ENCODE data around the gene POU5F2. TPM values are rescaled to one million over a fixed set of nuclear protein-coding genes. Genes with fewer than 3 reads are reported as not detected.

Gene POU5F2
- total and polyA plus RNA-seq, 2 of the 4 experiments (the other 2 are of a cell fraction), result 0.02 to 1.1 TPM

- H3K9me3 ChIP-seq (ENCODE audit: control insufficient read depth, insufficient read depth, low read length), result no peaks in the 10 kb centered on the region
- no peak for TF ChIP-seq USF2 (IDR thresholded peaks at IDR 0.05; ENCODE audit: low read depth, low read length)
- TF ChIP-seq FOS (IDR thresholded peaks at IDR 0.05; ENCODE audit: low read depth, low read length), result no peak
- no peak for TF ChIP-seq SMC3 (IDR thresholded peaks at IDR 0.05; ENCODE audit: low read depth, low read length)
- no peak for TF ChIP-seq RCOR1 (IDR thresholded peaks at IDR 0.05; ENCODE audit: insufficient replicate concordance, low read length)
- no peak for TF ChIP-seq CEBPB (IDR thresholded peaks at IDR 0.05; ENCODE audit: low read depth, low read length)
- no peak for TF ChIP-seq CTCF (conservative IDR thresholded peaks at IDR 0.05; ENCODE audit: low read depth, low read length)
- TF ChIP-seq ELK1 (IDR thresholded peaks at IDR 0.05; ENCODE audit: borderline replicate concordance, low read depth, low read length), result no peak
- TF ChIP-seq MAFK (IDR thresholded peaks at IDR 0.05; ENCODE audit: low read depth, low read length), result no peak
- TF ChIP-seq NFE2L2 (IDR thresholded peaks at IDR 0.05; ENCODE audit: low read depth, low read length), result no peak
- no peak for TF ChIP-seq CHD1 (IDR thresholded peaks at IDR 0.05; ENCODE audit: low read depth, low read length)
- TF ChIP-seq RFX5 (IDR thresholded peaks at IDR 0.05; ENCODE audit: low read depth, low read length), result no peak
- no peak for TF ChIP-seq RAD21 (IDR thresholded peaks at IDR 0.05; ENCODE audit: low read length)
- TF ChIP-seq MAZ (IDR thresholded peaks at IDR 0.05; ENCODE audit: borderline replicate concordance, low read depth, low read length), result no peak
- in situ Hi-C loops (cut with MboI; ENCODE audit: low sequenced_read_pairs) (no loop called here), dilution Hi-C loops (cut with HindIII; ENCODE audit: low sequenced_read_pairs, unreplicated experiment) (no loop called here), intact Hi-C loops (cut with micrococcal nuclease) (no loop called here)
- no peak overlapping the region for H4K8ac ChIP-seq (ENCODE audit: low read depth in 2 of 2, low read length in 2 of 2)
- WGBS, 2 experiments (ENCODE audit: extremely low coverage in 2 of 2, insufficient read length in 1 of 2), result no CpG with 5 or more reads among the region's 1 CpG
- H3K27ac ChIP-seq (ENCODE audit: insufficient read depth, low read length), result no peak overlapping the region
- H3K9me1 ChIP-seq (ENCODE audit: insufficient read depth, low read length), result no peaks in the 10 kb centered on the region
- no peak overlapping the region for H2BK120ac ChIP-seq (ENCODE audit: low read depth, low read length)
- H2AFZ ChIP-seq (replicated peaks; ENCODE audit: low read length, poor library complexity), result no peak overlapping the region
- H2AK5ac ChIP-seq (ENCODE audit: low read depth, low read length), result no peak overlapping the region
- no peak overlapping the region for H3K14ac ChIP-seq (replicated peaks; ENCODE audit: low read depth, low read length)
- H3K4ac ChIP-seq (ENCODE audit: low read depth, low read length), result no peak overlapping the region
- ChIA-PET CTCF (no interaction called here), POLR2A (ENCODE audit: unreplicated experiment) (no interaction called here)
- H3K56ac ChIP-seq (ENCODE audit: extremely low read depth, insufficient read depth, low read length), result no peak overlapping the region
- H4K91ac ChIP-seq (ENCODE audit: insufficient read depth, low read depth, low read length), result no peak overlapping the region
- H3K4me3 ChIP-seq (ENCODE audit: insufficient read depth, low read depth, low read length), result no peak overlapping the region
- no peak overlapping the region for H3K9ac ChIP-seq (ENCODE audit: low read depth, low read length)
- H3K36me3 ChIP-seq (ENCODE audit: control insufficient read depth, insufficient read depth, low read length), result no peaks in the 10 kb centered on the region
- no peak overlapping the region for H2BK20ac ChIP-seq (ENCODE audit: low read depth, low read length)
- H3K18ac ChIP-seq (ENCODE audit: low read depth, low read length), result no peak overlapping the region
- H3K23ac ChIP-seq (ENCODE audit: low read depth, low read length), result no peak overlapping the region
- peaks cover 2% of the 10 kb centered on the region for H3K4me1 ChIP-seq (ENCODE audit: control insufficient read depth, insufficient read depth, low read length)
- no peak overlapping the region for H2BK15ac ChIP-seq (ENCODE audit: low read depth, low read length)
- H3K27me3 ChIP-seq (ENCODE audit: control insufficient read depth, insufficient read depth, low read length), result no peaks in the 10 kb centered on the region
- no TSS peak for BruUV-seq (replicated peaks)
- DNase-seq, result no peak
- no peak for ATAC-seq (ENCODE audit: low read depth)
- no peak overlapping the region for H2AK9ac ChIP-seq (replicated peaks; ENCODE audit: low read depth, low read length, poor library complexity)
- no peak overlapping the region for H3K4me2 ChIP-seq (ENCODE audit: low read depth, low read length)
- H4K20me1 ChIP-seq (ENCODE audit: insufficient read depth, low read length), result no peaks in the 10 kb centered on the region
- H2BK5ac ChIP-seq (ENCODE audit: low read depth, low read length, poor library complexity, severe bottlenecking), result no peak overlapping the region
- H4K5ac ChIP-seq (ENCODE audit: low read depth, low read length), result no peak overlapping the region
- no peaks in the 10 kb centered on the region for H3K79me1 ChIP-seq (ENCODE audit: low read depth in 1 of 2, low read length in 2 of 2)
Observed at GRCh38 chr5:93726595-93726994, 14.8 kb downstream of the POU5F2 start.

Measured in IMR-90 (cell line).